GM18498 (cell line): ENCODE measurements around the gene TAF12.
"Not testable (repeated sequence)": the region's sequence is repeated elsewhere in the genome, so short reads cannot be mapped to it uniquely, and the experiment has no call there.

Source experiments
- ATAC-seq: cut with Tn5 transposase; IDR thresholded peaks from one replicate; pipeline ENCODE4 v1.9.1; 2021; ENCODE audit warnings: mild to moderate bottlenecking, moderate library complexity; ENCODE audit not compliant: unreplicated experiment

Gene TAF12

DNA sequence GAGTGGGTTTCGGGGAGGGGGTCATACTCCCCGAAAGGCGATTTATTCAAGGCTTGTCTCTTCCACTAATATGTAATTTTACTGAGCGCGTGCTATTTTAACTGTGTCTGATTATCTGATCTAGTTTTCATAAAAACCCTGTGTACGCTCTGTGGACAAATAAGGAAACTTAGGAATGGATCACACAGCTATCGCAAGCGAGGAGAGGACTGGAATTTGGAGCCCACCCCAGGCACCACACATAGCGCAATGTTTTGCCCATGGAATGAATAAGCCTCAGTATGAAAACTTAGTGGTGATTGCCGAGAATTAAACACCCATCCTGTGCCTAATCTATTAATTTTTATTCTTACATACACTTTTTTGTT is 60.6 kb downstream of the TAF12 start:
- no peak for ATAC-seq

DNA sequence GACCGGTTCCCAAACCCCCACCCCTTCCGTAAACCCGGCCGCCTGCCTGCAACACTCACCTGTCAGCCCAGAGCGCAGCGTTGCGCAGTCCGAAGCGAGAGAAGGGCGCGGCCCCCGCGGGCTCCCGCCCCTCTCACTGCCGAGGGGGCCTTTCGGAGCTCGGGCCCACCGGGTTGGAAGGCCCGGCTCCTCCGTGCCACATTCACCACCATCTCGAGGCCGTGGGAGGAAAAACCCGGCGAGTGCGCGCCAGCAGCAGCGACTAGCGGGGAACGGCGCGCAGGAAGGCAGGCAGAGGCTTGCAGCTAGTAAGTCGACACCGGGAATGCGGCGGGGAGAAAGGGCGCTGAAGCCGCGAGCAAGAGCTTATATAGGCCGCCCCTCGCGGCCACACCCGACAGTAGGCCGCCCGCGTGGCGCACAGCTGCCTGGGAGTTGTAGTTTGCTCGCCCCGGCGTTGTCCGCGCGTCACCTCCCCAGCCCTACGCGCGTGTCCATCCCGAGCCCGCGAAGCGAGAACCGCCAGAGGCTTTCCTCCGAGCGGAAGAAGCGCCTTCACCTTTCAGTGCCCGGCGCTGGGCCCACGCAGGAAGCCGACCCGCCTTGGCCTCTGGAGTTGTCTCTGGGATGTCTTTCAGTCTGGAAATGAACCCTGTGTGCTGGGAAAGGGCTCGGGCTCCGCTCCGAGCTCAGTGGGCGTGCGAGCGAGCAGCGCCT is 61.2 kb downstream of the TAF12 start:
- ATAC-seq, result peak; percentile 86

GRCh38 chr1:28580722-28581530 is 61.9 kb downstream of the TAF12 start:
- ATAC-seq, result peak; percentile 29

- no peak for ATAC-seq
Measured at GRCh38 chr1:28579401-28579800, 63.5 kb downstream of the TAF12 start.

- ATAC-seq, result no peak
Measured at GRCh38 chr1:28578696-28579218, 64.1 kb downstream of the TAF12 start.

DNA sequence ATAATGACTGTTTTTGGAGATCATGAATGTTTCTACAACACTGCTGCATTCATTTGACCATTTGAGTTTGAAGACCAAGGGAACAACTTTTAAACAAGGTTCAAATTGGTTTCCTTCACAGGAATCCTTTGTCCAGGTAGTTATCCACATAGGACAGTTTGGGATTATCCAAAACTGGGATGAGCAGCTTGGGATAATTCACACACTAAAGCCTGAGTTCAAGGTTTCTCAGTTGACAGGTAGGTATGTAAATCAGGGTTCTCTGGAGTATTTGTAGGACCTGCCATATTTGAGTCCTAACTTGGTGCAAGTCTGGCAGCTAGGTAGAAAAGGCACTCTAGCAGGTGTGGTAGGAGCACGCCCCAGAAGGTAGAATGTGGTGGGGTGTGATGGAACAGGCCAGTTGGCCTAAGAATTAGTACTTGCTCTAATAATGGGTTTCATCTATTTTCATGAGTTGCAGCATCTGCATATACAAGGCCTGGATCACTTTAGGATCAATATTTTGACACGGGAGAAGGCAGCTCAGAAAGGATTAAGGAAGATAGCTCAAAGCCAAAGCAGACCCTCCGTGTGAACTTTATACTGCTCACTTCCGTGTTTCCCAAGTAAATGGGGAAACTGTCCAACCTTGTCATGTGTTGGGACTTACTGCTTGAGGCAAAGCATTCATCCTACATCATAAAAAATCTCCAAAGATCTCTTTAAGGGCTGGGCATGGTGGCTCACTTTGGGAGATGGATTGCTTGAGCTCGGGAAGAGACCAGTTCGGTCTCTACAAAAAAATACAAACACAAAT is 64.9 kb downstream of the TAF12 start:
- ATAC-seq, result no peak

- ATAC-seq, result no peak
Measured at GRCh38 chr1:28577052-28577678, 65.7 kb downstream of the TAF12 start.

DNA sequence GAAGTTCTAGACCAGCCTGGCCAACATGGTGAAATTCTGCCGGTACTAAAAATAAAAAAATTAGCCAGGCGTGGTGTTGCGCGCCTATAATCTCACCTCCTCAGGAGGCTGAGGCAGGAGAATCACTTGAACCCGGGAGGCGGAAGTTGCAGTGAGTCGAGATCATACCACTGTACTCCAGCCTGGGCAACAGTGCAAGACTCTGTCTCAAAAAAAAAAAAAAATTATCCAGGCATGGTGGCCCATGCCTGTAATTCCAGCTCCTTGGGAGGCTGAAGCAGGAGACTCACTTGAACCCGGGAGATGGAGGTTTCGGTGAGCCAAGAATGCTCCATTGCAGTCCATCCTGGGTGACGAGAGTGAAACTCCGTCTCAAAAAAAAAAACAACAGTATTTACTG is 69.3 kb downstream of the TAF12 start:
- no peak for ATAC-seq

DNA sequence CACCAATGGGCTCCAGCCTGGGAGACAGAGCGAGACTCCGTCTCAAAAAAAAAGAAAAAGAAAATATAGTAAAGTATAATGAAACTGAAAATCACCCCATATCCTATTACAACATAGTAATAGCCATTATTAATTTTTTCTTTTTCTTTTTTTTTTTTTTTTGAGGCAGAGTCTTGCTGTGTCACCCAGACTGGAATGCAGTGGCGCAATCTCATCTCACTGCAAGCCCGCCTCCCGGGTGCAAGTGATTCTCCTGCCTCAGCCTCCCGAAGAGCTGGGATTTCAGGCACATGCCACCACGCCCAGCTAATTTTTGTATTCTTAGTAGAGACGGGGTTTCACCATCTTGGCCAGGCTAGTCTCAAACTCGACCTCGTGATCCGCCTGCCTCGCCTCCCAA is 70.0 kb downstream of the TAF12 start:
- ATAC-seq, result not testable (repeated sequence)

DNA sequence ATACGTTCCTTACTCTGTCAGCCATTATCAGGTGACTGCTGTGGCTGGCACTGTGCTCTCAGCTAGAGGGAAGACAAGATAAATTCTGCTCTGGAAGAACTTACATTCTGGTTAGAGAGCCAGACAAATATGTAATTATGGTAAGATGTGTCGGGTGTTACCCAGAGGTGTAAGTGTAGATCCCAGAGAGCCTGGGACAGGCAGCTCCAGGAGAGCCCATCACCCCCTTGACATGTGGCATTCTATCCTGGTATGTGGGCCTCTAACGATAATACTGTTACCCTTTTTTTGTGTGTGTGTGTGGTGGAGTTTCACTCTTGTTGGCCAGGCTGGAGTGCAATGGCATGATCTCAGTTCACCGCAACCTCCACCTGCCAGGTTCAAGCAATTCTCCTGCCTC is 71.0 kb downstream of the TAF12 start:
- ATAC-seq, result no peak

DNA sequence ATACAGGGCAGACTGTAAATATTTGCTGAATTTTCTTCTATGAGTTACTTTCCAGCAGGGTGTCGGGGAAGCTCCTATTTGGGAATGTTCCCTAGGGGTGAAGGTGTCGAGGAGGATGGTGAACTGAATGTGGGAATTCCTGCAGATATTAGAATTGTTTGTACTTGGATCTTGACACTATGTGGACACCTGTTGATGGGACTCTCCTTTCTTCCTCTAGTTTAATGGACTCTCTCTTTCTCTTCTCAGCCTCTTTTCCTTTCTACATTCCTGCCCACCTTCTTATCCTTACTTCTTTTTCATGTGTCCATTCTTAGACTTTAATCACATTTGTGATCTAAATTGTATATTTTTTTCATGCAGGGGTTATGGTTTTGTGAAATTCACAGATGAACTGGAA is 75.9 kb downstream of the TAF12 start:
- no peak for ATAC-seq

GRCh38 chr1:28565726-28566125 is 77.1 kb downstream of the TAF12 start:
- no peak for ATAC-seq

GRCh38 chr1:28565040-28565439 is 77.8 kb downstream of the TAF12 start:
- ATAC-seq, result no peak

DNA sequence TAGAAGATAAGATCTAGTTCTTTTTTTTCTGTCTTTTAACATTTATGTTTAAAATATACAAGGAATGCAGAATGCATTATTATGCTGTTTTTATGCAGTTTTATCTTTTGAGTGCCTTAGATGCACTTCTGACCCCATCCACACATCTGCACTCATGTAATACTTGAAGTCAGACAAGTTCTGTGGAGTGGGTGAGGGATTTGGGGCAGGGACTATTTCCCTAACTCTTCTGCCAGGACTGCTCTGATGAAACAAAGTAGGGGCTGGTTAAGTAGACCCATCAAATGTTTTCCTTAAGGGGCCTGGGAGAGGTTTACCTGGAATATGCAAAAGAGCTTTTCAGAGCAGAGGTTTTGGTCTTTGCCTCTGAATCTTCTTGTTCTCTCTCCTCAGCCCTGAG is 78.6 kb downstream of the TAF12 start:
- ATAC-seq, result no peak

- ATAC-seq, result no peak
Measured at GRCh38 chr1:28560886-28561285, 82.0 kb downstream of the TAF12 start.
